RWPE2 (cell line): ENCODE measurements around the gene ADAMTS6.
"Not testable (repeated sequence)": the region's sequence is repeated elsewhere in the genome, so short reads cannot be mapped to it uniquely, and the experiment has no call there.

Experiments used
- ATAC-seq: fragments of 200-7000 bp; cut with Tn5 transposase; 3 replicates; pipeline ENCODE4 v1.9.1; 2021; ENCODE audit warnings: low read depth
- DNase-seq: peaks from one replicate; pipeline ENCODE4 v3.0.0-alpha.2; 2020; ENCODE audit warnings: low spot score
- H3K27ac ChIP-seq: fragments of 450-650 bp; 2 replicates; pipeline ENCODE4 v1.5.1; 2017; ENCODE audit warnings: mild to moderate bottlenecking; ENCODE audit not compliant: poor library complexity, severe bottlenecking
- H3K27me3 ChIP-seq: fragments of 250-450 bp; sonication (Bioruptor Pico); 2 replicates; pipeline ENCODE4 v1.5.1; 2021; ENCODE audit warnings: mild to moderate bottlenecking, moderate library complexity; ENCODE audit not compliant: insufficient read depth, poor library complexity, severe bottlenecking
- H3K36me3 ChIP-seq: fragments of 250-450 bp; sonication (Bioruptor Pico); 2 replicates; pipeline ENCODE4 v1.5.1; 2020; ENCODE audit warnings: low read depth, mild to moderate bottlenecking, moderate library complexity
- H3K4me1 ChIP-seq: fragments of 250-450 bp; sonication (Bioruptor Pico); 2 replicates; pipeline ENCODE4 v1.5.1; 2021; ENCODE audit warnings: mild to moderate bottlenecking, moderate library complexity; ENCODE audit not compliant: insufficient read depth, poor library complexity, severe bottlenecking
- H3K4me3 ChIP-seq: fragments of 250-450 bp; sonication (Bioruptor Pico); 2 replicates; pipeline ENCODE4 v1.5.1; 2021; ENCODE audit warnings: mild to moderate bottlenecking, moderate library complexity; ENCODE audit not compliant: severe bottlenecking
- H3K9me3 ChIP-seq: fragments of 250-450 bp; sonication (Bioruptor Pico); 2 replicates; pipeline ENCODE4 v1.5.1; 2021; ENCODE audit warnings: mild to moderate bottlenecking, moderate library complexity; ENCODE audit not compliant: severe bottlenecking
- CTCF ChIP-seq: fragments of 450-650 bp; IDR thresholded peaks from one replicate; pipeline ENCODE4 v1.5.1; 2017; ENCODE audit warnings: mild to moderate bottlenecking, moderate library complexity; ENCODE audit not compliant: poor library complexity, severe bottlenecking

Gene ADAMTS6

GRCh38 chr5:65185468-65185867, 296.3 kb downstream of the ADAMTS6 start:
- Histone ChIP-seq H3K4me3 (no peak overlapping the region), H3K27ac (peak overlapping the region; percentile 100), H3K9me3 (no peaks in the 10 kb centered on the region), H3K27me3 (no peaks in the 10 kb centered on the region), H3K36me3 (peaks cover 31% of the 10 kb centered on the region), H3K4me1 (peaks cover 11% of the 10 kb centered on the region)
- ATAC-seq (no peak), DNase-seq (no peak)
- no peak for TF ChIP-seq CTCF

GRCh38 chr5:65184780-65185179, 296.9 kb downstream of the ADAMTS6 start:
- no peak for TF ChIP-seq CTCF
- H3K4me1 ChIP-seq: peaks cover 4% of the 10 kb centered on the region
- H3K36me3 ChIP-seq: peaks cover 36% of the 10 kb centered on the region
- ATAC-seq: no peak
- no peak overlapping the region for H3K27ac ChIP-seq
- H3K9me3 ChIP-seq: no peaks in the 10 kb centered on the region
- no peak overlapping the region for H3K4me3 ChIP-seq
- no peaks in the 10 kb centered on the region for H3K27me3 ChIP-seq
- DNase-seq: no peak

- not testable (repeated sequence) for H3K27me3 ChIP-seq, H3K9me3 ChIP-seq, H3K27ac ChIP-seq, ATAC-seq, H3K4me3 ChIP-seq, H3K4me1 ChIP-seq
- peak; percentile 63 for DNase-seq
- peaks cover 20% of the 10 kb centered on the region for H3K36me3 ChIP-seq
These were observed 307.5 kb downstream of the ADAMTS6 start for GRCh38 chr5:65174231-65174630.

- DNase-seq (no peak), ATAC-seq (no peak)
- H3K36me3 ChIP-seq: peaks cover 20% of the 10 kb centered on the region
- no peak overlapping the region for H3K27ac ChIP-seq
- H3K9me3 ChIP-seq: no peaks in the 10 kb centered on the region
- H3K4me3 ChIP-seq: no peak overlapping the region
- no peaks in the 10 kb centered on the region for H3K4me1 ChIP-seq
- no peak for TF ChIP-seq CTCF
- no peaks in the 10 kb centered on the region for H3K27me3 ChIP-seq
These were observed 308.6 kb downstream of the ADAMTS6 start for GRCh38 chr5:65173130-65173525.

- no peak overlapping the region for H3K4me3 ChIP-seq
- no peaks in the 10 kb centered on the region for H3K9me3 ChIP-seq
- H3K27ac ChIP-seq: no peak overlapping the region
- H3K4me1 ChIP-seq: no peaks in the 10 kb centered on the region
- H3K27me3 ChIP-seq: no peaks in the 10 kb centered on the region
- no peak for TF ChIP-seq CTCF
- DNase-seq (no peak), ATAC-seq (peak; percentile 46; the same call in 1 of the 3 replicates)
- H3K36me3 ChIP-seq: peaks cover 20% of the 10 kb centered on the region
These were observed 309.1 kb downstream of the ADAMTS6 start for GRCh38 chr5:65172486-65173129.
